NCI-H774 (cell line): ENCODE results near the gene VWCE.

Experiments
- DNase-seq: peaks from one replicate; lab custom pipeline; 2025; lab: John Stamatoyannopoulos, UW

The VWCE gene, protein sequence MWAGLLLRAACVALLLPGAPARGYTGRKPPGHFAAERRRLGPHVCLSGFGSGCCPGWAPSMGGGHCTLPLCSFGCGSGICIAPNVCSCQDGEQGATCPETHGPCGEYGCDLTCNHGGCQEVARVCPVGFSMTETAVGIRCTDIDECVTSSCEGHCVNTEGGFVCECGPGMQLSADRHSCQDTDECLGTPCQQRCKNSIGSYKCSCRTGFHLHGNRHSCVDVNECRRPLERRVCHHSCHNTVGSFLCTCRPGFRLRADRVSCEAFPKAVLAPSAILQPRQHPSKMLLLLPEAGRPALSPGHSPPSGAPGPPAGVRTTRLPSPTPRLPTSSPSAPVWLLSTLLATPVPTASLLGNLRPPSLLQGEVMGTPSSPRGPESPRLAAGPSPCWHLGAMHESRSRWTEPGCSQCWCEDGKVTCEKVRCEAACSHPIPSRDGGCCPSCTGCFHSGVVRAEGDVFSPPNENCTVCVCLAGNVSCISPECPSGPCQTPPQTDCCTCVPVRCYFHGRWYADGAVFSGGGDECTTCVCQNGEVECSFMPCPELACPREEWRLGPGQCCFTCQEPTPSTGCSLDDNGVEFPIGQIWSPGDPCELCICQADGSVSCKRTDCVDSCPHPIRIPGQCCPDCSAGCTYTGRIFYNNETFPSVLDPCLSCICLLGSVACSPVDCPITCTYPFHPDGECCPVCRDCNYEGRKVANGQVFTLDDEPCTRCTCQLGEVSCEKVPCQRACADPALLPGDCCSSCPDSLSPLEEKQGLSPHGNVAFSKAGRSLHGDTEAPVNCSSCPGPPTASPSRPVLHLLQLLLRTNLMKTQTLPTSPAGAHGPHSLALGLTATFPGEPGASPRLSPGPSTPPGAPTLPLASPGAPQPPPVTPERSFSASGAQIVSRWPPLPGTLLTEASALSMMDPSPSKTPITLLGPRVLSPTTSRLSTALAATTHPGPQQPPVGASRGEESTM

DNA sequence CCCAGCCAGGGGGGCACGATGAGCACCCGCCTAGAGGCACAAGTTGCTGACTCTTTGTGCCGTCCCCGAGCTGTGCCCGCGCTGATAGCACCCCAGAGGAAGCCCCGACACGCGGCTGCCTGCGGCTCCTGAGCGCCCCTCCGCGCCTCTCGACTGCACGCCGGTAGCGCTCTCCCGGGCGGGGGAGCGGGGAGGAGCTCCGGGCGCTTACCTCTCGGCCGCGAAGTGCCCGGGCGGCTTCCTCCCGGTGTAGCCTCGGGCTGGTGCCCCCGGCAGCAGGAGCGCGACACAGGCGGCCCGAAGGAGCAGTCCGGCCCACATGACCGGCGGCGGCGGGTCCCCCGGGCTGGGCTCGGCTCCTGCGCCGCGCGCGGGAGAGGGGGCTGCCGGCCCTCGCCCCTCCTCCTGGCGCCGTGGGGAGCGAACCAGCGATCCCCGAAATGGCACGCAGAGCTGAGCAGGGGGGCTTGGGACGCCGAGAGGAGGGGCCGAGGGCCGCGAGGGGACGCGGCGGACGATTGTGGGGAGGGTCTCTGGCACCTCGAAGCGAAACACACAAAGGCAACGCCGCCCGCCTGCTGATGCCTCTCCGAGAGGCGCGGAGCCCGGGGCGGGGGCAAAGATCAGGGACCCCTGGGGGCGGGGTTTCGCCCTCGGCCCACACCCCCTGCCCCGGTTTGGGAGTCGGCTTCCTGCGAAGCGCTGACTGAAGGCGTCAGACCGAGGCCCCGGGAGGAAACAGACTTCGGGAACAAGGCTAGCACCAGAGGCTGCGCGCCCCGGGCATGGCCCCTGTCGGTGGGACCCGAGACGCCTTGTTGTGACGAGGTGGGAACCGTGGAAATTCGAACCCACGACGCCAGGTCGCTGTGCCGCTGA lies at the start of gene VWCE:
VWCE (minus strand) TSS at position 600 of the 879 bp plus-strand sequence; CDS start at position 321, 279 bp downstream.
- peak; percentile 46 for DNase-seq

DNA sequence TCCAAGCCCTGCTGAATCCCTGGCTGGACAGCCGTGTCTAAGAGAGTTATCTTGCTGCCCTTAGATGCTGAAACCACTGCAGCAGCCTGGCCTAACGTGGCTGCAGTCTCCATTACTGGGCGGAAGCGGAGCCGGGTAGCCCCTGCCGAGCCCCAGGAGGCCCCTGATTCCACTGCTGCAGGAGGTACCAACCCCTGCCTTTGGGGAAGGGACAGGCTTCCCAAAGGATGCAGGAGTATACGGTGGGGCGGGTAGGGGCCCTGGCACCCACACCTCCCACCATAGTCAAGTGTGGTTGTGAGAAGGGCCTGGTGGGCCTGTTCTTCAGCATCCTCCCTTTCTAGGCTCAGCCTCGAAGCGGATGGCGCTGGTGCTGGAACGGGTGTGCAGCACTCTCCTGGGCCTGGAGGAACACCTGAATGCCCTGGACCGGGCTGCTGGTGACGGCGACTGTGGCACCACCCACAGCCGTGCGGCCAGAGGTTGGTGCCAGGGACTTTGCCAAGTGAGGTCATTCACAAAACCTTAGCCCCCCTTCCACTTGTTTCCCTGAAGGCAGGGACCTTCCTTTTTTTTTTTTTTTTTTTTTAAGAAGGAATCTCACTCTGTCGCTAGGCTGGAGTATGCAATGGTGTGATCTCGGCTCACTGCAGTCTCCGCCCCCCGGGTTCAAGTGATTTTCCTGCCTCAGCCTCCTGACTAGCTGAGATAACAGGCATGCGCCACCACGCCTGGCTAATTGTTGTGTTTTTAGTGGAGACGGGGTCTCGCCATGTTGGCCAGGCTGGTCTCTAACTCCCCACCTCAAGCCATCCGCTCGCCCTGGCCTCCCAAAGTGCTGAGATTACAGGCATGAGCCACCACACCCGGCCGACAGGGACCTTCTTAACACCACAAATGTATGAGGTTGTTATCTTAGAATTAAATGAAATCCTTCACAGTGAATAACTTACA lies 49.0 kb upstream of the VWCE start:
- DNase-seq: no peak

DNA sequence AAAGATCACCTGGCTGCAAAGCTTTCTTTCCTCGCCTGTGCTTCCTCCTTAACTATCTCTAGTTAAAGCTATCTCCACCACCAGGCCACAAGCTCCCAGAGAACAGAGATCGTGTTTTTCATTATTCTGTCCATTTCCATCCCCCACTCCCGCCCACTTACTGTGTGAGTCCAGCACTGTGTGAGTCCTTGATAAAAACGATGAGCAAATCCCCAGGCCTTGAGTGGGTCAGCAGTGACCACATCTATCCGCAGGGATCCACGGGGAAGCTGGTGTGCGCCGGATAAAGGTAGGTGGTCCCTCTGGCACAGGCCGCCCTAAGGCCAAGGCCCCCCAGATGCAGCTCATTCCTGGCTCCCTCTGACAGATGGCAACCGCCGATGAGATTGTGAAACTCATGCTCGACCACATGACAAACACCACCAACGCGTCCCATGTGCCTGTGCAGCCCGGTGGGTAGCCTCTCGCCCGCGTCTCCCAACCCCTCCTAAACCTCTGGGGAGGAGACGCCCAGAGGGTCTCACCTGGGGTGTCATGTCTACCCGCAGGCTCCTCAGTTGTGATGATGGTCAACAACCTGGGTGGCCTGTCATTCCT lies 47.2 kb upstream of the VWCE start:
- no peak for DNase-seq

DNA sequence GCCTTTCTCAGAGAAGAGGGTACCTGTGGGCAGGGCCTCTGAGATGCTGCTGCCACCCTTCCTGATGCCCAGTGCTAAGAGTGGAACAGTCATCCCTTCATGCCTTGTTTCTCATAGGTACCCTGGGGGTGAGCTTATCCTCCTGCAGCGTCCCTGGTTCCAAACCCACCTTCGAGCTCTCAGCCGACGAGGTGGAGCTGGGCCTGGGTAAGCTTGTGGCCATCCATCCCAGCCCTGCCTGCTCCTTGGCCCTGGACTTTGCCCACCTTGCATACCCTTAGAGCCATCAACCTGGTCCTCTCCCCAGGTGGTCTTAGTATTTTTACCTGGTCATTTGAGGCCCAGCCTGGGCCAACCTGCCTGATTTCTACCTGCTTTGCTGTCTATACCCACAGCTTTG lies 46.6 kb upstream of the VWCE start:
- no peak for DNase-seq

DNA sequence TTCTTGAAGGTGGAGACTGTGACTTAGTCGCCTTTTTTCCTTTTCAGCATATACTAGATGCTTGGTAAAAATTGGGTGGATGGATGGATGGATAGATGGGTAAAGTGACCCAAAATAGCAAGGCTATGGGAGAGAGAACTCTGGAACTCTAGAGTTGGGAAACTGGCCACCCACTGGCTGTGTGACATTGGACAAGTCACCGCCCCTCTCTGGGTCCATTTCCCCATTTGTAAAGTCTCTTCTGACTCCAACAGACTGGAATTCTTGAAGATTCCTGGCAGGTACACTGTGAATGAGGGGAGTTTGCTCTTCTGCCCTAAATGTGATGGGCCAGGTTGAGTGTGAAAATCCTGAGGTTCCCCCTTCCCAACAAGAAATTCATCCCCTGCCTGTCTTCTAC lies 45.9 kb upstream of the VWCE start:
- DNase-seq: no peak

DNA sequence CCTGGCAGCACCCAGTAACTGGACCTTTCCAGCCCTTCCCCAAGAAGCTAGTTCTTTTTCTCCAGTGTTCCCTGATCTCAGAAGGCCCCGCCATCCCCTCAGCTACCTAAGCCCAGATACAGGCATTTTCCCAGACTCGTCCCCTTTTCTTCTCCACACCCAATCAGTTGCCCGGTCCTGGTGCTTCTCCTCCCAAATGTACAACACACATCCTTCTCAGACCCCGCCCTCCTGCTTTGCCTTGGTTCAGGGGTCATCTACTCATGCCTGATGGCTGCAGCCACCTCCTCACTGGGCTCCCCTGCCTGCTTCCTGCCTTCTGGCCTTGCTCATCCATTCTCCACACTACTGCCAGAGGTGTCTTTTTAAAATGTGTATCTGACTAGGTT lies 44.4 kb upstream of the VWCE start:
- DNase-seq: no peak

DNA sequence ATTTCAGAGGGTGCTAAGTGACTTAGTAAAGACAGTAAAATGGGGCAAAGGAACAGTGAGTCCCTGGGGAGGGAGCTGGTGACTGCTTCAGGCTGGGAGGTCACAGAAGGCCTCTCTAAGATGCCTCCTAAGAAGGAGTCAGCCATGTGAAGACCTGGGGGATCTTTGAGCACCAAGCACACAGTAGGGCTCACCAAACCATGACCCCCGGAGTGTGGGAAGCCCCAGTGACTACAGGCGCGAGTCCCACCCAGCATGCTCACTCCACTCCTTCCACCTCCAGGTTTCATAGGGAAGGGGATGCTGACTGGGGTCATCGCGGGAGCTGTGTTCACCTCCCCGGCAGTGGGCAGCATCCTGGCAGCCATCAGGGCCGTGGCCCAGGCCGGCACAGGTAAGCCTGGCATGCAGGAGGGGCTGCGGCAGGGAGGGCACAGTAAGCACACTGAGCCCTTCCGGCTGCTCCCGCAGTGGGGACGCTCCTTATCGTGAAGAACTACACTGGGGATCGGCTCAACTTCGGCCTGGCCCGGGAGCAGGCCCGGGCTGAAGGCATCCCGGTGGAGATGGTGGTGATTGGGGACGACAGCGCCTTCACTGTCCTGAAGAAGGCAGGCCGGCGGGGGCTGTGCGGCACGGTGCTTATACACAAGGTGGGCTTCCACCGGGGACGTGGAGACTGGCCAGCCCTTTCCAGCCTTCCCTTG lies 43.8 kb upstream of the VWCE start:
- DNase-seq: no peak

DNA sequence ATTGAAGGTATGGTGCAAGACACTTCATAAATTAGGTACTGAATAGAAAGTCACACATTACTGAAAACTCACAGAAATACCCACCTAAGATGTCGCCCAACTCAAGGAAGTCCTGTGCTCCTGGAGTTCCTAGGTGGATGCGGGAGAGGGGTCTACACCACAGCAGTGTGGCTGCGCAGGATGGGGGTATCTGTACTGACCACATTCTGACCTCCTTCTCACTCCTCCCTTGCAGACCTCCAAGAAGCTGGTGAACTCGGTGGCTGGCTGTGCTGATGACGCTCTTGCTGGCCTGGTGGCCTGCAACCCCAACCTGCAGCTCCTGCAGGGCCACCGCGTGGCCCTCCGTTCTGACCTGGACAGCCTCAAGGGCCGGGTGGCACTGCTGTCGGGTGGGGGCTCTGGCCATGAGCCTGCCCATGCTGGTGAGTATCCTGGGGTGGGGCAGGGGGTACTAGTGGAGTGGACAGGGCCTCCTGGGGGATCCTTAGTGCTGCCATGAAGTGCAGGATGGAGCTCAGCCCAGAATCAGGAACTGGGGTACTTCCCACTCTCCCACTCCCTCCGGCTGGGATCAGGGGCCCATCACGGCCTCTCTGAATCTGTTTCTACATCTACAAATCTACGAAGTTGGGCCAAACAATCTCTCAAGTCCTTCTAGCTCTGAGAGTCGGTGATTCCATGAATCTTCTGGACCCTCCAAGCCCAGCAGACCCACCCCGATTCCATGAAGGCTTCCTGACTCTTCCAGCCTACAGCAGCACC lies 42.8 kb upstream of the VWCE start:
- no peak for DNase-seq

DNA sequence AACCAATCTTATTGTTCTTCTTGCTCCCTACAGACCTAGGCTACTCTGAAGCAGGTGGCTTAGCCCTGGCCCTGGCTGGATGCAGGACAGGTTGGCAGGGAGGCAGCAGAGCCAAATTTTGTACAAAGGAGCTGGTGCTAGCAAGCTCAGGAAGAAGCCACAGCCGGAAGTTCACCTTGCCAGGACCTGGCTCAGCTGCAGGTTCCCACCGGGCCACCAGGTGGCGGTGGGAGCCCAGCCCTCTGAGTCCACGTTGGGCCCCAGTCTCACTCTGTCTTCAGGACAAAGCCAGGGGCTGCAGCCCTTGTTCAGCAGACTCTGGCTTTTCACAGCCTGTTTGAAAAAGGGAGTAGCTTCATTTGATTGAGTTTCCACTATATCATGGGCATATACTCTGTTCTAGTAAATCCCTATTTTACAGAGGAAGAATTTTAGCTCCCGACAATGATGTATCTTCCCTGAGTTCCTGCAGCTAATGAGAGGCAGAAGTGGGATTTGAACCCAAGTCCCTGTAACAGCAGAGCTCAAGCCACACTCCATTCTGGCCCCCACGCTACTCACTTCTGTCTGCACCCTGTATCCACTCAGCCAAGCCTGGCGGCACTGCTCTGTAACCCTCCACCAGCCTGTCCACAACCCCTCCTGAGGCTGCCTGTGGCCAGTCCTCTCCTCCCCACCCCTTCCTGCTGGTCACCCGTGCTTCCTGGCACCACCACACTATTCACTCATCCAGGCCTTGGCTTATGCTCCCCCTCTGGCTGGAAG lies 41.2 kb upstream of the VWCE start:
- DNase-seq: peak; percentile 80

DNA sequence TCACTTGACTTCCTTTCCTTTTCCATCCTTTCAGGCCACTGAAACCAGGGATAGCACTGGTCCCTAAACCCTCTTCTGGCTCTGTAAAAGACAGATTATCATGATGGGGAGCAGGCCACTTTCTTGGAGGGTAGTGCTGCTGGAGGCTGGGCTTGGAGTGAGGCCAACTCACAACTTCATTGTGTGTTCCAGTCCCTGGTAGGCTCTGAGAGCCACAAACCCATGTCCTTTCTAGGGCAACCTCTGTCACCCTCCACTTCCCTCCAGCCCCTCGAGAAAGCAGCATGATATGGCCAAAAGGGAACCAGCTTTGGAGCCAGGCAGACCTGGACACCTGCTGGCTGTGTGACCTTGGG lies 40.2 kb upstream of the VWCE start:
- no peak for DNase-seq

DNA sequence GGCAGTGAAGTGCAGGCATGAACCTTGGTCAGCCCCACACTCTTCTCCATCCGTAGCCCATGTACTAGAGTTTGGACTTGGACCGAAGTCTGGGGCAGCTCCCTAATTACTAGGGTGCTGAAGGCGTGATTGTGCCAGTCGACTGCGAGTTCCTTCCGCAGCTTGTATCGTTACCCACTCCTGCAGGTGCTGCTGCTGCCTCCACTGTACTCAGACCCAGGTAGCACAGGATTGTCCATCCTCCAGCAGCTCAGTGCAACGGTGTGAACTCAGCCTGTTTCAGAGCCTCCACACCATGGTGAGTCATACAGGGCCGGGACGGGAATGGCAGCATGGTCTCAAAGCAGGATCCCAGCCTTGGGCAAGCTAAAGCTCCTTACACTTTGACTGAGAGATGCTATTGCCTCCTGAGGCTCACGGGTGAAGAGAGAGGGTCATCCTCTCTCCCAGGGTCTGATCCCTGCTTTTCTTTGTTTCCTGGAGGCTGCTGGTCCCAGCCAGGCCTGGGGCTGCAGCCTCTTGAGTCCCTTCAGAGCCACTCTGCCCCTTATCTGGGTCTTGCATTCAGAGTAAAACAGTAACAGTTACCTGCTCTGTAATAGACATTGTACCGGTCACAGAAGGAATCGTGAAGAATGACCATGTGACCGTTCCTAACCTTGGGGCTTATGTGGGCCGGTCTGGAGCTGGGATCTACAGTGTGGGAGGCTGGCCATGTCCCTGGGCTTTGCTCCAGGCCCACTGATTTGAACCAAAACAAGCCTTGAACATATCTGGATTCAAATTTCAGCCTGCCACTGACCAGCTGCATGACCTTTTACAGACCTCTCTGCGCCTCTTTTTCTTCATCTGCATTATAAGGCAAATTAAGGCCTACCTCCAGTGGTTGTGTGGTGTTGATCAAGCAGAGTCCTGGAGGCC lies 39.6 kb upstream of the VWCE start:
- DNase-seq: no peak

DNA sequence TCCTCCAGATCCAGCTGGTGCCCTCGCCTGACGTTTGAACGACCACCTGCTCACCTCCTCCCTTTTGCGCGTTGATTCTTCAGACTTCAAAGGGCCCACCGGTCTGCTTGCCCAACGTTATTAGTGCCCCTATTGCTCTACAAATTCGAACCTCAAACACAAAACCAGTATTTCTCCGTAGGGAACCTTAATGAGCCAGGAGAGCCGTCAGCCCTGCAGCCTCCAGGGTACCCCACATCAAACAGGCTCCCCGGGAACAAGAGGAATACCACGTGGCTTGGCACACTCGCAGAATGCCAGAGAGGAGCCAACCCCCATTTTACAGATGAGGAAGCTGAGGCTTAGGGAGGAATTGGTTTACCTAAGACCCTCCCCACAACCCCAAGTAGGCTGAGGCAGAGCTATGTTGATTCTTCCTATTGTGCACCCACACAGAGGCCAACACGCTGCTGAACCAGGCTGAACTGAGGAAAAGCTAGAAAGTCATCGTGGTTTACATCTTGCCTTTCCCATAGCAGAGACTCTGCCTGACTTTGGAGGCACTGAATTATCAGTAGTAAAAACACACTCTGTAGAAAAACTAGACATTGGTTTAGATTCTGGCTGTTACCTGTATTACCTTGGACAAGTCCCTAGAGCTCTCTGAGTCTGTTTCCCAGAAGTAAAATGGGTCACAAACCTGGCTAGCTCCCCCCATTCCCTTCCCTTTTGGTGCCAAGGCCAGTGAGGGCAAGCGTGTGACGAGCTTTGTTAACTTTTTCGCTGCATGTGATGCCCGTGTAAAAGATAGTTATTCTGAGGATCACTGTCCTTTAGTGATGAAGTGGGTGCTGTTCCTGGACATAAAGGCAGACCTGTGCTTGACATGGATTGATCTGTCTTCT lies 38.7 kb upstream of the VWCE start:
- no peak for DNase-seq

DNA sequence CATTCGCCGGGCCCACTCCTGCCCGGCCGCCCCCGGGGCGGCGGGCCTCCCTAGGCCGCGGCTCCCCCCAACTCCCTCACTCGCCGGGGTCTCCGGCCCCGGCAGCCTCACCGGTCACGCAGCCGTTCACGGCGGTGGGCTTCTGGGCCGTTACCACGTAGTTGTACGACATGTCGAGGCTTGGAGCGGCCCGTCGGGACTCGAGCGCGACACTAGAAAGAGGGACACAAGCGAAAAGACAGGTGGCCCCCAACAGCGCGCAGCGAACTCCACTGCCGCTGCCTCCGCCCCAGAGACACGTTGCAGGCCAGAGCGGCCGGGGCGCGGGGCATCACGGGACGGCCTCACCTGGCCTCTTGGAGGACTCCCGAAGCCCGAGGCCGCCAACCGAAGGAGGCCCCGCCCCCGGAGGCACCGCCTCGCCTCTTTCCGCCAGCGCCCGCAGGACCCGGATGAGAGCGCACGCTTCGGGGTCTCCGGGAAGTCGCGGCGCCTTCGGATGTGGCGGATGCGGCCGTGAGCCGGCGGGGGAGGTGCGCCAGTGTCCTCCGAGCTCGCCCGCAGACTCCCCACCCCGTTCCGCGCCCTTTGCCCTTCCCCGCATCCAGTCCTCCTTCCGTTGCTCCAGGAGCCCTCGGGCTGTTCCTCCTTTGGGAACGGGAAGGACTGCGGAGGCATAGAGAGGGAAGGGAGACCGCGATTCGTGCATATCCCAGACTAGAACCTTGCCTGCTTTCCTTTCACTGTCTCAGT lies 37.9 kb upstream of the VWCE start, which contains the start of the genes DDB1 and TKFC:
DDB1 (minus strand) TSS at position 309 of the 753 bp plus-strand sequence; CDS start at position 172, 137 bp downstream.
TKFC (plus strand) TSS at position 432 of the 753 bp plus-strand sequence. CDS start 1,501 bp downstream, outside the sequence.
- peak; percentile 96 for DNase-seq

DNA sequence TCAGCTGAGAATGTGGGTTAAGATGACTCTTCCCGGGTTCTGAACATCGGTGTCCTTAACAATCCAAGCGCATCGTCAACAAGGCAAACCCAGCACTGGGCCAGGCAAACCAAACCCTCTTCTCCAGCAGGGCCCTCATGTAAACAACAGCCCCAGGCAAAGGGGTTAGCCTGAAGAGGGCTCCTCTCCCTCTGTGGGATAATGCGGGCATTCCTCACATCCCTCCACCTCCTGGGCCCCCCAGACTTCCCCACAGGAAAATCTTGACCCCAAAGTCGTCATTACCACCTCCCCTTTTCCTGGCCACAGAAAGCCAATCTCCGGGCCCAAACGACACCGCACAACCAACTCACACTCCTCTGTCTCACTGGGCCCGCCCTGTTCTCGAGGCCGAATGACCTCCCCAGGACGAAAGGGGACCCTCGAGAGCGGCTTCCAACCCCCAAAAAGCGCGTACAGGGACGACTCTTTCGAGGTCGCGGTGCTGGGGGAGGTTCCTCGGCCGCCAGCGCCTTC lies 37.2 kb upstream of the VWCE start:
- DNase-seq: no peak

DNA sequence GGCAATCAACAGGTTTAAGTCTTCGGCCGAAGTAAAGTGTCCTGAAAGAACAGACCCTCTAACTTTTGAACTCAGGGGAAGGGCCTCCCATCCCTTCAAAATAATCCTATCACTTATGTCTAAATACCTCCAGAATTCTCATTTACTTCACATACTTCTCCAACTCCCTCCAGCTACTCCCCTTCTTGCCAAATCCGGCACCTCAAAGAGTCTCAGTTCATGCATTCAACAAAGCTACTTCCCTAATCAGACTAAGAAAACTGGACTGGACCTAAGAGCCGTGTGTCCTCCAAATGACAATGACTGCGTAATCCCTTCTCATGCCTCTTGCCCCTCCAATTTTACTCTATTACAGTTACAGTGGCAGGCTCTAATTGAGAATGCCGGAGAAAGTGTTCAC lies 36.5 kb upstream of the VWCE start:
- no peak for DNase-seq
